ENCODE results near the gene SHMT1. TPM values are rescaled to one million over a fixed set of nuclear protein-coding genes. Genes with fewer than 3 reads are reported as not detected.
A peak's percentile ranks its signal among the peaks of the same experiment; 100 is the strongest.

SHMT1 gene
- total RNA-seq, 2 donors from 2014 or later, result 5.1 to 8.5 TPM

GRCh38 chr17:18323007-18323406, 40.3 kb downstream of the SHMT1 start:
- H3K27ac ChIP-seq, result no peak overlapping the region
- peaks cover 38% of the 10 kb centered on the region for H3K36me3 ChIP-seq
- H3K4me3 ChIP-seq, result no peak overlapping the region
- DNase-seq (ENCODE audit: low spot score), result no peak
- TF ChIP-seq CTCF (IDR thresholded peaks at IDR 0.05), result no peak
- no peaks in the 10 kb centered on the region for H3K27me3 ChIP-seq
- H3K9me3 ChIP-seq, result no peaks in the 10 kb centered on the region
- H3K4me1 ChIP-seq, result peaks cover 0 to 34% of the 10 kb centered on the region in 2 donors

- Histone ChIP-seq H3K4me3 (no peak overlapping the region), H3K27ac (no peak overlapping the region), H3K4me1 (peaks cover 0 to 39% of the 10 kb centered on the region in 2 donors), H3K9me3 (no peaks in the 10 kb centered on the region), H3K27me3 (no peaks in the 10 kb centered on the region), H3K36me3 (peaks cover 38% of the 10 kb centered on the region)
- TF ChIP-seq CTCF (IDR thresholded peaks at IDR 0.05), result no peak
- no peak for DNase-seq (ENCODE audit: low spot score)
Measured at GRCh38 chr17:18322522-18322921, 40.8 kb downstream of the SHMT1 start.

GRCh38 chr17:18321309-18321708, 42.0 kb downstream of the SHMT1 start:
- Histone ChIP-seq H3K27ac (no peak overlapping the region), H3K4me3 (no peak overlapping the region), H3K4me1 (peaks cover 0 to 51% of the 10 kb centered on the region in 2 donors), H3K9me3 (no peaks in the 10 kb centered on the region), H3K36me3 (peaks cover 38% of the 10 kb centered on the region), H3K27me3 (no peaks in the 10 kb centered on the region)
- TF ChIP-seq CTCF (IDR thresholded peaks at IDR 0.05), result peak in 1 of 2 donors; percentile 27
- no peak for DNase-seq (ENCODE audit: low spot score)

- Histone ChIP-seq H3K9me3 (no peaks in the 10 kb centered on the region), H3K36me3 (peaks cover 34% of the 10 kb centered on the region), H3K4me3 (no peak overlapping the region), H3K27me3 (no peaks in the 10 kb centered on the region), H3K27ac (no peak overlapping the region), H3K4me1 (peaks cover 0 to 61% of the 10 kb centered on the region in 2 donors)
- no peak for DNase-seq (ENCODE audit: low spot score)
- TF ChIP-seq CTCF (IDR thresholded peaks at IDR 0.05), result no peak
Measured at GRCh38 chr17:18320301-18320700, 43.0 kb downstream of the SHMT1 start.

GRCh38 chr17:18319604-18320256, 43.6 kb downstream of the SHMT1 start:
- H3K4me3 ChIP-seq, result no peak overlapping the region
- no peaks in the 10 kb centered on the region for H3K9me3 ChIP-seq
- peaks cover 0 to 61% of the 10 kb centered on the region in 2 donors for H3K4me1 ChIP-seq
- no peak overlapping the region for H3K27ac ChIP-seq
- H3K36me3 ChIP-seq, result peaks cover 29% of the 10 kb centered on the region
- DNase-seq (ENCODE audit: low spot score), result no peak
- H3K27me3 ChIP-seq, result no peaks in the 10 kb centered on the region
- TF ChIP-seq CTCF (IDR thresholded peaks at IDR 0.05), result peak in 1 of 2 donors; percentile 50

Measured in right atrium auricular region (tissue), 2 donors.